Spleen (tissue), 7 donors: ENCODE measurements around the gene HS2ST1.

ENCODE experiments used
- CTCF ChIP-seq, 11 experiments: fragments of 200-600 bp in 7 of 11; fragments of 450-650 bp in 4 of 11; sonication (generic) in 4 of 11; IDR thresholded peaks in 8 of 11; conservative IDR thresholded peaks in 3 of 11; 1 replicate in 7 of 11; 2 replicates in 4 of 11; pipeline versions ENCODE4 v1.4.0 to v1.8.0; 2016 to 2021; ENCODE audit warnings: antibody characterized with exemption in 11 of 11, inconsistent platforms in 4 of 11, mild to moderate bottlenecking in 1 of 11
- POLR2AphosphoS5 ChIP-seq, 3 donors: sonication (generic); formaldehyde crosslinking; IDR thresholded peaks; one replicate each; pipeline ENCODE4 v1.5.1; 2017; ENCODE audit warnings: antibody characterized with exemption in 3 of 3
- donor health status: DM: no; HTN: no; CAD: no; lungs with moderate emphysema.
- donor health status: DM: no; HTN: no; CAD: no.
- donor health status: DM: no; HTN: no; CAD: no.

DNA sequence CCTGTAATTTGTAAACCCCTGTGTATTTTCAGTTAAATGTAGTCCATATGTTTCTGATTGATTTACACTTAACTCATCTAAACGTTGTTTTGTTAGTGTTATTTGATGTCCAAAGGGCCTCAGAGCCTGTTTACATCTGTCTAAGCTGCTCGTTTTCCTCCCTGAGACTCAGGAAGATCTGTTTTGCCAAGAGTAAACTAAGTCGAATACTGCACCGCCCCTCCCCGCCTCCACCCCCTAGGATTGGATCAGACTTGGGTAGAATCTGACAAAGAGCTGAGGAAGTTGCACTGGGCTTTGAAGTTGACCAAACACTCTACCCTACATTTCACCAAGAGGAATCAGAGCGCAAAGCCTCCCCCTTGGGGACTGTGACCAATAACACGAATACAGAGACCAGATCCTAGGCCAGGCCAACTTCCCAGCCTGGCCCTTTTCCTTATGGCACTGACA is 207.3 kb downstream of the HS2ST1 start:
- no peak for TF ChIP-seq CTCF (IDR thresholded peaks at IDR 0.05 in 8 of 11, conservative IDR thresholded peaks at IDR 0.05 in 3 of 11)
- no peak for TF ChIP-seq POLR2AphosphoS5 (IDR thresholded peaks at IDR 0.05)
